Nephron progenitor cell (in vitro differentiated cells): ENCODE measurements around the gene SLCO6A1.
"Not testable (repeated sequence)": the region's sequence is repeated elsewhere in the genome, so short reads cannot be mapped to it uniquely, and the experiment has no call there.

Experiments used
- DNase-seq: peaks from one replicate; pipeline ENCODE4 v3.0.0; 2021
- H3K27ac Mint-ChIP-seq: 2 replicates; pipeline ENCODE4 v1.8.0; 2021; ENCODE audit warnings: mild to moderate bottlenecking, moderate library complexity, mixed read lengths
- H3K27me3 Mint-ChIP-seq: 2 replicates; pipeline ENCODE4 v1.8.0; 2021; ENCODE audit warnings: mild to moderate bottlenecking, low read depth, mixed read lengths; ENCODE audit not compliant: poor library complexity
- H3K36me3 Mint-ChIP-seq: 2 replicates; pipeline ENCODE4 v1.8.0; 2021; ENCODE audit warnings: low read depth, mixed read lengths
- H3K4me1 Mint-ChIP-seq: 2 replicates; pipeline ENCODE4 v1.8.0; 2021; ENCODE audit warnings: mixed read lengths
- H3K4me3 Mint-ChIP-seq: 2 replicates; pipeline ENCODE4 v1.8.0; 2021; ENCODE audit warnings: mild to moderate bottlenecking, moderate library complexity, mixed read lengths
- H3K9me3 Mint-ChIP-seq: 2 replicates; pipeline ENCODE4 v1.8.0; 2021; ENCODE audit warnings: mild to moderate bottlenecking, moderate library complexity, mixed read lengths
- TF ChIP-seq, protein P1 (sequence below): fragments of 200-600 bp; sonication (generic); IDR thresholded peaks from 2 replicates; pipeline ENCODE4 v1.5.0; 2021; ENCODE audit warnings: antibody characterized with exemption

Gene SLCO6A1

GRCh38 chr5:102529031-102529430, 30.2 kb upstream of the SLCO6A1 start:
- DNase-seq: no peak
- Mint-ChIP-seq H3K36me3 (no peaks in the 10 kb centered on the region), H3K27ac (no peak overlapping the region), H3K4me3 (no peak overlapping the region), H3K4me1 (no peaks in the 10 kb centered on the region), H3K27me3 (peaks cover 3% of the 10 kb centered on the region), H3K9me3 (peaks cover 9% of the 10 kb centered on the region)
- TF ChIP-seq, protein P1, sequence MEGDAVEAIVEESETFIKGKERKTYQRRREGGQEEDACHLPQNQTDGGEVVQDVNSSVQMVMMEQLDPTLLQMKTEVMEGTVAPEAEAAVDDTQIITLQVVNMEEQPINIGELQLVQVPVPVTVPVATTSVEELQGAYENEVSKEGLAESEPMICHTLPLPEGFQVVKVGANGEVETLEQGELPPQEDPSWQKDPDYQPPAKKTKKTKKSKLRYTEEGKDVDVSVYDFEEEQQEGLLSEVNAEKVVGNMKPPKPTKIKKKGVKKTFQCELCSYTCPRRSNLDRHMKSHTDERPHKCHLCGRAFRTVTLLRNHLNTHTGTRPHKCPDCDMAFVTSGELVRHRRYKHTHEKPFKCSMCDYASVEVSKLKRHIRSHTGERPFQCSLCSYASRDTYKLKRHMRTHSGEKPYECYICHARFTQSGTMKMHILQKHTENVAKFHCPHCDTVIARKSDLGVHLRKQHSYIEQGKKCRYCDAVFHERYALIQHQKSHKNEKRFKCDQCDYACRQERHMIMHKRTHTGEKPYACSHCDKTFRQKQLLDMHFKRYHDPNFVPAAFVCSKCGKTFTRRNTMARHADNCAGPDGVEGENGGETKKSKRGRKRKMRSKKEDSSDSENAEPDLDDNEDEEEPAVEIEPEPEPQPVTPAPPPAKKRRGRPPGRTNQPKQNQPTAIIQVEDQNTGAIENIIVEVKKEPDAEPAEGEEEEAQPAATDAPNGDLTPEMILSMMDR: no peak

DNA sequence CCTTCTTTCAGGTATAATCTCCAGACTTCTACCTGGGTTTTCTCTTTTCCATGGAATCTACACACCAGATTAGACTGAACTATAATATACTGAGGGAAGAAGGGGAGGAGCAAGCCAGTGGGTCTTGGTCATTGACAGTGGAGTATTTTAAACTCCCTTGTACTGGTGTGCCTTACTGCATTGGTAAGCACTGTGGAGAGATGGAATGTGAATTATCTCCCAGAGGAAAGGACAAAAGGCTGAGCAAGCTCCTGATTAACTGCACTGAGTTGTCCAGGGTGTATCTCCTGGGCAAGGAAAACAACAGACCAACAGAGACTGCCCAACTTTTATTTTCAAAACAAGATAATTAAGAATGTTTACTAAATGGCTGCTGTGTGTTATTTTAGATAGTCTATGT, 29.8 kb upstream of the SLCO6A1 start:
- Mint-ChIP-seq H3K9me3 (peaks cover 11% of the 10 kb centered on the region), H3K4me3 (no peak overlapping the region), H3K4me1 (no peaks in the 10 kb centered on the region), H3K36me3 (no peaks in the 10 kb centered on the region), H3K27me3 (peaks cover 3% of the 10 kb centered on the region), H3K27ac (peak overlapping the region; percentile 58)
- TF ChIP-seq, protein P1: no peak
- no peak for DNase-seq

- TF ChIP-seq, protein P1: no peak
- peaks cover 11% of the 10 kb centered on the region for H3K9me3 Mint-ChIP-seq
- no peaks in the 10 kb centered on the region for H3K4me1 Mint-ChIP-seq
- no peak for DNase-seq
- no peak overlapping the region for H3K27ac Mint-ChIP-seq
- H3K36me3 Mint-ChIP-seq: no peaks in the 10 kb centered on the region
- no peak overlapping the region for H3K4me3 Mint-ChIP-seq
- peaks cover 3% of the 10 kb centered on the region for H3K27me3 Mint-ChIP-seq
Observed at GRCh38 chr5:102527547-102527946, 28.7 kb upstream of the SLCO6A1 start.

DNA sequence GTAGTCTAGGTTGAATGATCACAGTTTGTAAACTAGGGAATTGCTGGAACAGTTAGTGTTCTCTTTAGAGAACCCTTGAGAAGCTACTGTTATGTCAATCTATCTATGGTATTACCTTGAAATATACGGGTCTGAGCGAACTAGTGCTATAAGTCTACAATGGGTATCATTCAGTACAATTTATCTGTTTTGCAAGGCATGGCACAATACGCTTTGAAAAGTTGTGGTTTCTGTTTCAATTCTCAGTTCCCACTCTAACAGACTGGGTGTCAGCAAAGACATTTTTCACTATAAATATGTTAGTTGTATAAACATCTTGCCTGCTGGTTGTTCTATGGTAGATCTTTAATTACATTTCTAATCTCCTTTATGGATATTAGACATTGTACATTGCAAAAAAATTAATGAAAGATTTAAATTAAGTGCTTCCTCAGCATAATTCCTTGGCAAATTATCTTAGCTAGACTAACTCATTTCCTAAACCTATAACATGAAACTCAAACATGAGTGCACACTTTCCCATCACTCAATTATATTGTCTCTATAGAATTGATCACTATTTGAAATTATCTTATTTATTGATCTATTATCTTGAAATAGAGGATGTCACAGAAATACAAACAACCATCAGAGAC, 24.9 kb upstream of the SLCO6A1 start:
- no peak overlapping the region for H3K4me3 Mint-ChIP-seq
- TF ChIP-seq, protein P1: no peak
- no peak for DNase-seq
- H3K36me3 Mint-ChIP-seq: no peaks in the 10 kb centered on the region
- H3K9me3 Mint-ChIP-seq: peaks cover 11% of the 10 kb centered on the region
- no peaks in the 10 kb centered on the region for H3K4me1 Mint-ChIP-seq
- H3K27ac Mint-ChIP-seq: no peak overlapping the region
- no peaks in the 10 kb centered on the region for H3K27me3 Mint-ChIP-seq

GRCh38 chr5:102511666-102512065, 12.9 kb upstream of the SLCO6A1 start:
- Mint-ChIP-seq H3K27me3 (peaks cover 4% of the 10 kb centered on the region), H3K4me1 (no peaks in the 10 kb centered on the region), H3K27ac (no peak overlapping the region), H3K4me3 (no peak overlapping the region), H3K36me3 (no peaks in the 10 kb centered on the region), H3K9me3 (no peaks in the 10 kb centered on the region)
- DNase-seq: no peak
- TF ChIP-seq, protein P1: no peak

DNA sequence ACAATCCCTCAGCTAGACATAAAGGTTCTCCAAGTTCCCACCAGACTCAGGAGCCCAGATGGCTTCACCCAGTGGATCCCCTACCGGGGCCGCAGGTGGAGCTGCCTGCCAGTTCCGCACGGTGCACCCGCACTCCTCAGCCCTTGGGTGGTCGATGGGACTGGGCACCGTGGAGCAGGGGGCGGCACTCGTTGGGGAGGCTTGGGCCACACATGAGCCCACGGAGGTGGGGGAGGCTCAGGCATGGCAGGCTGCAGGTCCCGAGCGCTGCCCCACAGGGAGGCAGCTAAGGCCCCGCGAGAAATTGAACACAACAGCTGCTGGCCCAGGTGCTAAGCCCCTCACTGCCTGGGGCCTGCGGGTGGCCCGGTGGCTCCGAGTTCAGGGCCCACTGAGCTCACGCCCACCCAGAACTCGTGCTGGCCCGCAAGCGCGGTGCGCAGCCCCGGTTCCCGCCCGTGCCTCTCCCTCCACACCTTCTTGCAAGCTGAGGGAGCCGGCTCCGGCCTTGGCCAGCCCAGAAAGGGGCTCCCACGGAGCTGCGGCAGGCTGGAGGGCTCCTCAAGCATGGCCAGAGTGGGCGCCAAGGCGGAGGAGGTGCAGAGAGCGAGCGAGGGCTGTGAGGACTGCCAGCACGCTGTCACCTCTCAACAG, 7.4 kb downstream of the SLCO6A1 start:
- H3K4me3 Mint-ChIP-seq, DNase-seq, H3K4me1 Mint-ChIP-seq, H3K27ac Mint-ChIP-seq, H3K27me3 Mint-ChIP-seq, H3K36me3 Mint-ChIP-seq: not testable (repeated sequence)
- H3K9me3 Mint-ChIP-seq: peaks cover 12% of the 10 kb centered on the region
